UCSD-AML1 (cell line): ENCODE data around the gene ORAI3.

Experiments used
- DNase-seq: peaks from one replicate; lab custom pipeline; 2025; ENCODE audit not compliant: unreplicated experiment; lab: John Stamatoyannopoulos, UW

The ORAI3 gene

GRCh38 chr16:30966033-30966619 lies 17.3 kb downstream of the ORAI3 start:
- no peak for DNase-seq

- no peak for DNase-seq
These were observed 18.9 kb downstream of the ORAI3 start for GRCh38 chr16:30967795-30968194.

GRCh38 chr16:30969246-30969842 lies 20.5 kb downstream of the ORAI3 start:
- DNase-seq, result no peak

- no peak for DNase-seq
These were observed 22.4 kb downstream of the ORAI3 start for GRCh38 chr16:30971298-30971697.

GRCh38 chr16:30972872-30973271 lies 24.0 kb downstream of the ORAI3 start:
- no peak for DNase-seq

GRCh38 chr16:30974348-30974747 lies 25.5 kb downstream of the ORAI3 start:
- no peak for DNase-seq

- DNase-seq, result no peak
These were observed 27.6 kb downstream of the ORAI3 start for GRCh38 chr16:30976486-30976885.

GRCh38 chr16:30977502-30977901 lies 28.6 kb downstream of the ORAI3 start:
- DNase-seq, result no peak

GRCh38 chr16:30979170-30980022 lies 30.5 kb downstream of the ORAI3 start:
- DNase-seq, result no peak

- DNase-seq, result no peak
These were observed 31.1 kb downstream of the ORAI3 start for GRCh38 chr16:30980023-30980371.

- no peak for DNase-seq
These were observed 31.6 kb downstream of the ORAI3 start for GRCh38 chr16:30980434-30980833.

- no peak for DNase-seq
These were observed 32.1 kb downstream of the ORAI3 start for GRCh38 chr16:30980959-30981358.

- no peak for DNase-seq
These were observed 33.9 kb downstream of the ORAI3 start for GRCh38 chr16:30982548-30983288.

- DNase-seq, result no peak
These were observed 34.5 kb downstream of the ORAI3 start for GRCh38 chr16:30983289-30983889.

- no peak for DNase-seq
These were observed 35.2 kb downstream of the ORAI3 start for GRCh38 chr16:30983898-30984610.

- DNase-seq, result peak; percentile 79
These were observed 36.0 kb downstream of the ORAI3 start, which contains the start of gene HSD3B7 for GRCh38 chr16:30984669-30985400. HSD3B7 (plus strand) TSS chr16:30985207; CDS start chr16:30985659, 452 bp downstream.

GRCh38 chr16:30985401-30986128 lies 36.7 kb downstream of the ORAI3 start:
- DNase-seq, result no peak

GRCh38 chr16:30986129-30986991 lies 37.5 kb downstream of the ORAI3 start:
- DNase-seq, result no peak
